IMR-90 (cell line): ENCODE results near the gene RAB12. TPM values are rescaled to one million over a fixed set of nuclear protein-coding genes. Genes with fewer than 3 reads are reported as not detected.
"Not testable (repeated sequence)": the region's sequence is repeated elsewhere in the genome, so short reads cannot be mapped to it uniquely, and the experiment has no call there.

Source experiments
- ATAC-seq: fragments of 200-7000 bp; cut with Tn5 transposase; 2 replicates; pipeline ENCODE4 v1.9.1; 2020; ENCODE audit warnings: low read depth, mild to moderate bottlenecking, moderate library complexity
- BruUV-seq: library from RNA; stranded (reverse); fragments of 400-500 nt; replicated peaks from 2 replicates; lab custom pipeline; 2021; lab: Mats Ljungman, UMichigan
- CTCF ChIA-PET: fragments of 300-600 bp; formaldehyde crosslinking; extraction: SDS; loops from one replicate; lab custom pipeline; 2021; ENCODE audit warnings: antibody characterized with exemption; lab: Yijun Ruan, JAX
- POLR2A ChIA-PET: fragments of 300-600 bp; sonication (Branson Sonifier 250); formaldehyde crosslinking; loops from one replicate; lab custom pipeline; 2022; ENCODE audit warnings: antibody characterized with exemption; ENCODE audit not compliant: unreplicated experiment; lab: Charles Lee
- DNase-seq: peaks from one replicate; pipeline ENCODE4 v3.0.0; 2013
- H2AFZ ChIP-seq: replicated peaks from 2 replicates; pipeline ENCODE3; 2013; ENCODE audit warnings: low read length, mild to moderate bottlenecking; ENCODE audit not compliant: poor library complexity
- H2AK5ac ChIP-seq: 2 replicates; pipeline ENCODE4 v1.6.1; 2013; ENCODE audit warnings: low read depth, low read length, inconsistent platforms
- H2AK9ac ChIP-seq: replicated peaks from 2 replicates; pipeline ENCODE3; 2013; ENCODE audit warnings: mild to moderate bottlenecking, low read depth, low read length, moderate library complexity; ENCODE audit not compliant: poor library complexity
- H2BK120ac ChIP-seq: 2 replicates; pipeline ENCODE4 v1.6.1; 2013; ENCODE audit warnings: low read depth, low read length, inconsistent platforms
- H2BK15ac ChIP-seq: 3 replicates; pipeline ENCODE4 v1.6.1; 2013; ENCODE audit warnings: low read depth, low read length, inconsistent platforms
- H2BK20ac ChIP-seq: 2 replicates; pipeline ENCODE4 v1.6.1; 2013; ENCODE audit warnings: low read depth, mild to moderate bottlenecking, inconsistent platforms, low read length, moderate library complexity
- H2BK5ac ChIP-seq: 2 replicates; pipeline ENCODE4 v1.6.1; 2013; ENCODE audit warnings: mild to moderate bottlenecking, low read depth, low read length, inconsistent platforms; ENCODE audit not compliant: poor library complexity, severe bottlenecking
- H3K14ac ChIP-seq: replicated peaks from 2 replicates; pipeline ENCODE4 v1.6.1; 2013; ENCODE audit warnings: low read depth, low read length, inconsistent platforms
- H3K18ac ChIP-seq: 2 replicates; pipeline ENCODE4 v1.6.1; 2013; ENCODE audit warnings: low read depth, low read length, control low read depth
- H3K23ac ChIP-seq: 2 replicates; pipeline ENCODE4 v1.6.1; 2013; ENCODE audit warnings: low read depth, low read length, inconsistent platforms
- H3K27ac ChIP-seq: 2 replicates; pipeline ENCODE4 v1.5.1; 2013; ENCODE audit warnings: mild to moderate bottlenecking, control low read depth, low read length; ENCODE audit not compliant: insufficient read depth
- H3K27me3 ChIP-seq: 2 replicates; pipeline ENCODE4 v1.6.1; 2013; ENCODE audit warnings: low read length; ENCODE audit not compliant: control insufficient read depth, insufficient read depth
- H3K36me3 ChIP-seq: 2 replicates; pipeline ENCODE4 v1.6.1; 2013; ENCODE audit warnings: low read length, mixed read lengths; ENCODE audit not compliant: control insufficient read depth, insufficient read depth
- H3K4ac ChIP-seq: 2 replicates; pipeline ENCODE4 v1.6.1; 2013; ENCODE audit warnings: low read depth, low read length, inconsistent platforms
- H3K4me1 ChIP-seq: 2 replicates; pipeline ENCODE4 v1.6.1; 2013; ENCODE audit warnings: low read length, mixed read lengths; ENCODE audit not compliant: control insufficient read depth, insufficient read depth
- H3K4me2 ChIP-seq: 2 replicates; pipeline ENCODE4 v1.6.1; 2013; ENCODE audit warnings: low read depth, mild to moderate bottlenecking, control low read depth, low read length, moderate library complexity
- H3K4me3 ChIP-seq: 2 replicates; pipeline ENCODE4 v1.5.1; 2013; ENCODE audit warnings: low read depth, mild to moderate bottlenecking, control low read depth, low read length, moderate library complexity; ENCODE audit not compliant: insufficient read depth
- H3K56ac ChIP-seq: 2 replicates; pipeline ENCODE4 v1.6.1; 2013; ENCODE audit warnings: low read length, inconsistent platforms; ENCODE audit not compliant: insufficient read depth; ENCODE audit errors: extremely low read depth
- H3K79me1 ChIP-seq, 2 experiments: 2 replicates each; pipeline ENCODE4 v1.6.1; 2013; ENCODE audit warnings: low read length in 2 of 2, inconsistent platforms in 1 of 2, low read depth in 1 of 2
- H3K9ac ChIP-seq: 2 replicates; pipeline ENCODE4 v1.6.1; 2013; ENCODE audit warnings: low read depth, low read length, control low read depth
- H3K9me1 ChIP-seq: 2 replicates; pipeline ENCODE4 v1.6.1; 2013; ENCODE audit warnings: low read length, inconsistent platforms; ENCODE audit not compliant: insufficient read depth
- H3K9me3 ChIP-seq: 2 replicates; pipeline ENCODE4 v1.6.1; 2013; ENCODE audit warnings: low read length; ENCODE audit not compliant: control insufficient read depth, insufficient read depth
- H4K20me1 ChIP-seq: 2 replicates; pipeline ENCODE4 v1.6.1; 2013; ENCODE audit warnings: low read length, inconsistent platforms; ENCODE audit not compliant: insufficient read depth
- H4K5ac ChIP-seq: 2 replicates; pipeline ENCODE4 v1.6.1; 2013; ENCODE audit warnings: mild to moderate bottlenecking, low read depth, low read length, control low read depth
- H4K8ac ChIP-seq, 2 experiments: 2 replicates each; pipeline ENCODE4 v1.6.1; 2013; ENCODE audit warnings: low read depth in 2 of 2, low read length in 2 of 2, control low read depth in 1 of 2, inconsistent platforms in 1 of 2
- H4K91ac ChIP-seq: 2 replicates; pipeline ENCODE4 v1.6.1; 2013; ENCODE audit warnings: low read depth, low read length, inconsistent platforms; ENCODE audit not compliant: insufficient read depth
- WGBS, 2 experiments: methylation state at CpG; one replicate each; pipeline versions ENCODE4 v1.1.5 to v1.1.7; 2013; ENCODE audit warnings: missing lambda C conversion rate in 2 of 2; ENCODE audit not compliant: insufficient read length in 1 of 2; ENCODE audit errors: extremely low coverage in 2 of 2; 5-methylcytosine and 5-hydroxymethylcytosine counted together
- dilution Hi-C: fragments of 300-500 bp; cut with HindIII; formaldehyde crosslinking; loops from one replicate; pipeline ENCODE4 v1.14.3; 2018; ENCODE audit warnings: low sequenced_read_pairs; ENCODE audit not compliant: unreplicated experiment
- in situ Hi-C: fragments of 300-500 bp; cut with MboI; formaldehyde crosslinking; loops from 3 replicates; pipeline ENCODE4 v1.14.3; 2019; ENCODE audit warnings: low sequenced_read_pairs, inconsistent platforms, mixed read lengths
- intact Hi-C: fragments of 100-400 bp; cut with micrococcal nuclease; formaldehyde crosslinking; loops from 2 replicates; pipeline ENCODE4 v1.10.0; 2022
- polyA plus RNA-seq, 3 experiments: library from polyadenylated mRNA; depleted of rRNA; stranded (reverse); fragments of >200 nt; gene quantifications; 2 replicates each; pipeline ENCODE4 v1.2.3, GENCODE V29; 2012; ENCODE audit warnings: low replicate concordance in 1 of 3
- total RNA-seq: library from RNA; depleted of rRNA; stranded (reverse); fragments of >200 nt; gene quantifications from 2 replicates; pipeline ENCODE4 v1.2.3, GENCODE V29; 2012

RAB12 gene
- total and polyA plus RNA-seq, 2 of the 4 experiments (the other 2 are of a cell fraction) = 14.9 to 19.2 TPM

GRCh38 chr18:8573766-8574165 is 35.5 kb upstream of the RAB12 start:
- intact Hi-C loops, H4K20me1 ChIP-seq, CTCF ChIA-PET, DNase-seq, H3K4me2 ChIP-seq, H3K9me3 ChIP-seq, H2BK120ac ChIP-seq, dilution Hi-C loops, H3K56ac ChIP-seq, H3K9ac ChIP-seq, H3K79me1 ChIP-seq, H3K23ac ChIP-seq, H3K14ac ChIP-seq, H3K36me3 ChIP-seq, H2BK20ac ChIP-seq, POLR2A ChIA-PET, H3K9me1 ChIP-seq, H3K27me3 ChIP-seq, H4K5ac ChIP-seq, in situ Hi-C loops, H4K8ac ChIP-seq, H3K4me1 ChIP-seq, H2BK15ac ChIP-seq, H2AK5ac ChIP-seq, H2AK9ac ChIP-seq, H3K4ac ChIP-seq, H2AFZ ChIP-seq, H3K27ac ChIP-seq, H3K18ac ChIP-seq, H3K4me3 ChIP-seq, BruUV-seq, H2BK5ac ChIP-seq, H4K91ac ChIP-seq, ATAC-seq: not testable (repeated sequence)
- WGBS, 2 experiments = no CpG with 5 or more reads among the region's 1 CpG
